ENCODE measurements around the gene NKX6-2.

Gene NKX6-2

GRCh38 chr10:132802694-132803320 lies 16.9 kb upstream of the NKX6-2 start:
- Histone ChIP-seq H3K36me3 (ENCODE audit: insufficient read depth) (no peaks in the 10 kb centered on the region), H4K20me1 (ENCODE audit: insufficient read depth) (no peaks in the 10 kb centered on the region), H2AFZ (ENCODE audit: low read depth) (no peak overlapping the region), H3K9ac (no peak overlapping the region), H3K79me2 (ENCODE audit: insufficient read depth, low read depth) (no peaks in the 10 kb centered on the region), H3K4me2 (no peak overlapping the region), H3K4me3 (IDR thresholded peaks at IDR 0.05; ENCODE audit: insufficient read depth, low read depth, low read length) (no peak overlapping the region), H3K27ac (no peak overlapping the region), H3K27me3 (ENCODE audit: insufficient read depth, low read depth) (peaks cover 32% of the 10 kb centered on the region), H3K4me1 (ENCODE audit: low read depth, poor library complexity, severe bottlenecking) (no peaks in the 10 kb centered on the region)
- no peak for TF ChIP-seq CTCF (conservative IDR thresholded peaks at IDR 0.05; ENCODE audit: low read depth, low read length)

GRCh38 chr10:132802048-132802447 lies 16.1 kb upstream of the NKX6-2 start:
- TF ChIP-seq CTCF (conservative IDR thresholded peaks at IDR 0.05; ENCODE audit: low read depth, low read length) = no peak
- H3K27ac ChIP-seq = no peak overlapping the region
- no peak overlapping the region for H2AFZ ChIP-seq (ENCODE audit: low read depth)
- H3K27me3 ChIP-seq (ENCODE audit: insufficient read depth, low read depth) = peaks cover 33% of the 10 kb centered on the region
- no peaks in the 10 kb centered on the region for H4K20me1 ChIP-seq (ENCODE audit: insufficient read depth)
- H3K4me3 ChIP-seq (IDR thresholded peaks at IDR 0.05; ENCODE audit: insufficient read depth, low read depth, low read length) = no peak overlapping the region
- H3K36me3 ChIP-seq (ENCODE audit: insufficient read depth) = no peaks in the 10 kb centered on the region
- no peak overlapping the region for H3K9ac ChIP-seq
- H3K4me1 ChIP-seq (ENCODE audit: low read depth, poor library complexity, severe bottlenecking) = no peaks in the 10 kb centered on the region
- no peaks in the 10 kb centered on the region for H3K79me2 ChIP-seq (ENCODE audit: insufficient read depth, low read depth)
- H3K4me2 ChIP-seq = no peak overlapping the region

GRCh38 chr10:132799865-132800264 lies 13.9 kb upstream of the NKX6-2 start:
- TF ChIP-seq CTCF (conservative IDR thresholded peaks at IDR 0.05; ENCODE audit: low read depth, low read length) = no peak
- peaks cover 35% of the 10 kb centered on the region; the same call in 1 of the 2 replicates for H3K27me3 ChIP-seq (ENCODE audit: insufficient read depth, low read depth)
- no peak overlapping the region for H3K4me2 ChIP-seq
- no peaks in the 10 kb centered on the region for H4K20me1 ChIP-seq (ENCODE audit: insufficient read depth)
- H3K4me3 ChIP-seq (IDR thresholded peaks at IDR 0.05; ENCODE audit: insufficient read depth, low read depth, low read length) = no peak overlapping the region
- H3K27ac ChIP-seq = no peak overlapping the region
- H3K9ac ChIP-seq = no peak overlapping the region
- H2AFZ ChIP-seq (ENCODE audit: low read depth) = no peak overlapping the region
- no peaks in the 10 kb centered on the region for H3K4me1 ChIP-seq (ENCODE audit: low read depth, poor library complexity, severe bottlenecking)
- no peaks in the 10 kb centered on the region for H3K79me2 ChIP-seq (ENCODE audit: insufficient read depth, low read depth)
- no peaks in the 10 kb centered on the region for H3K36me3 ChIP-seq (ENCODE audit: insufficient read depth)

- no peaks in the 10 kb centered on the region for H3K36me3 ChIP-seq (ENCODE audit: insufficient read depth)
- no peak for TF ChIP-seq CTCF (conservative IDR thresholded peaks at IDR 0.05; ENCODE audit: low read depth, low read length)
- no peak overlapping the region for H3K4me2 ChIP-seq
- H3K4me3 ChIP-seq (IDR thresholded peaks at IDR 0.05; ENCODE audit: insufficient read depth, low read depth, low read length) = no peak overlapping the region
- peaks cover 27% of the 10 kb centered on the region; the same call in 1 of the 2 replicates for H3K27me3 ChIP-seq (ENCODE audit: insufficient read depth, low read depth)
- no peaks in the 10 kb centered on the region for H4K20me1 ChIP-seq (ENCODE audit: insufficient read depth)
- H2AFZ ChIP-seq (ENCODE audit: low read depth) = no peak overlapping the region
- no peak overlapping the region for H3K9ac ChIP-seq
- no peaks in the 10 kb centered on the region for H3K79me2 ChIP-seq (ENCODE audit: insufficient read depth, low read depth)
- H3K4me1 ChIP-seq (ENCODE audit: low read depth, poor library complexity, severe bottlenecking) = no peaks in the 10 kb centered on the region
- H3K27ac ChIP-seq = no peak overlapping the region
These were observed 12.9 kb upstream of the NKX6-2 start for GRCh38 chr10:132798876-132799275.
